PFSK-1 (cell line): ENCODE results near the gene EML4.

Source experiments
- FOXP2 ChIP-seq: optimal IDR thresholded peaks from 2 replicates; pipeline ENCODE3; 2011; ENCODE audit warnings: borderline replicate concordance, control low read depth, inconsistent platforms; ENCODE audit not compliant: insufficient read depth; ENCODE audit errors: extremely low read length, extremely low read depth
- POLR2AphosphoS5 ChIP-seq: IDR thresholded peaks from 2 replicates; pipeline ENCODE4 v1.6.1; 2012; ENCODE audit warnings: low read depth, mild to moderate bottlenecking, control low read depth, low read length, moderate library complexity
- SIN3A ChIP-seq: IDR thresholded peaks from 2 replicates; pipeline ENCODE4 v1.6.1; 2012; ENCODE audit warnings: mild to moderate bottlenecking, low read length, moderate library complexity, borderline replicate concordance; ENCODE audit not compliant: insufficient read depth
- TAF1 ChIP-seq: IDR thresholded peaks from 2 replicates; pipeline ENCODE4 v1.6.1; 2012; ENCODE audit warnings: low read length, control low read depth, borderline replicate concordance; ENCODE audit not compliant: insufficient read depth
- TF ChIP-seq, protein P1 (sequence below), 2 experiments: IDR thresholded peaks; 2 replicates each; pipeline versions ENCODE4 v1.6.1 to v1.8.0; 2011 to 2012; ENCODE audit warnings: low read depth in 2 of 2, low read length in 2 of 2, control low read depth in 1 of 2, inconsistent platforms in 1 of 2, mild to moderate bottlenecking in 1 of 2, moderate library complexity in 1 of 2; ENCODE audit not compliant: insufficient read depth in 1 of 2

Gene EML4

DNA sequence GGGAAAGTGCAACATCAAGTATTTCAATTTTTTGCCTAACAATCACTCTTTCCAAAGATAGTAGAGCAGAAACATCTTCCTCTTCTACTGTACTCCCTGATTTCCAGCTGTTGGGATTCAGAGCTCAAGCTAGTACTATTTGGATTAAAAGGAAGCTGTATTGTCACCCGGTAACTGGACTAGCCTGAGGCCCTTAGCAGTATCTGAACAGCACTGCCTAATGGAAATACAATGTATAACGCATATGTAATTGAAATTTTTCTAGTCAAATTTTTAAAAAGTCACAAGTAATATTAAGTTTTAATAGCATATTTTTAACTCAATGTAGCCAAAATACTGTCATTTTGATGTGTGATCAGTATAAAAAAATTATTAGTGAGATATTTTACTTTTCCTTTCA, 105.7 kb downstream of the EML4 start:
- TF ChIP-seq, protein P1, sequence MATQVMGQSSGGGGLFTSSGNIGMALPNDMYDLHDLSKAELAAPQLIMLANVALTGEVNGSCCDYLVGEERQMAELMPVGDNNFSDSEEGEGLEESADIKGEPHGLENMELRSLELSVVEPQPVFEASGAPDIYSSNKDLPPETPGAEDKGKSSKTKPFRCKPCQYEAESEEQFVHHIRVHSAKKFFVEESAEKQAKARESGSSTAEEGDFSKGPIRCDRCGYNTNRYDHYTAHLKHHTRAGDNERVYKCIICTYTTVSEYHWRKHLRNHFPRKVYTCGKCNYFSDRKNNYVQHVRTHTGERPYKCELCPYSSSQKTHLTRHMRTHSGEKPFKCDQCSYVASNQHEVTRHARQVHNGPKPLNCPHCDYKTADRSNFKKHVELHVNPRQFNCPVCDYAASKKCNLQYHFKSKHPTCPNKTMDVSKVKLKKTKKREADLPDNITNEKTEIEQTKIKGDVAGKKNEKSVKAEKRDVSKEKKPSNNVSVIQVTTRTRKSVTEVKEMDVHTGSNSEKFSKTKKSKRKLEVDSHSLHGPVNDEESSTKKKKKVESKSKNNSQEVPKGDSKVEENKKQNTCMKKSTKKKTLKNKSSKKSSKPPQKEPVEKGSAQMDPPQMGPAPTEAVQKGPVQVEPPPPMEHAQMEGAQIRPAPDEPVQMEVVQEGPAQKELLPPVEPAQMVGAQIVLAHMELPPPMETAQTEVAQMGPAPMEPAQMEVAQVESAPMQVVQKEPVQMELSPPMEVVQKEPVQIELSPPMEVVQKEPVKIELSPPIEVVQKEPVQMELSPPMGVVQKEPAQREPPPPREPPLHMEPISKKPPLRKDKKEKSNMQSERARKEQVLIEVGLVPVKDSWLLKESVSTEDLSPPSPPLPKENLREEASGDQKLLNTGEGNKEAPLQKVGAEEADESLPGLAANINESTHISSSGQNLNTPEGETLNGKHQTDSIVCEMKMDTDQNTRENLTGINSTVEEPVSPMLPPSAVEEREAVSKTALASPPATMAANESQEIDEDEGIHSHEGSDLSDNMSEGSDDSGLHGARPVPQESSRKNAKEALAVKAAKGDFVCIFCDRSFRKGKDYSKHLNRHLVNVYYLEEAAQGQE (IDR thresholded peaks at IDR 0.05; ENCODE audit: insufficient read depth in 1 of 2, low read depth in 2 of 2, low read length in 2 of 2): no peak
- TF ChIP-seq SIN3A: no peak
- no peak for TF ChIP-seq FOXP2
- no peak for TF ChIP-seq POLR2AphosphoS5
- TF ChIP-seq TAF1: no peak

DNA sequence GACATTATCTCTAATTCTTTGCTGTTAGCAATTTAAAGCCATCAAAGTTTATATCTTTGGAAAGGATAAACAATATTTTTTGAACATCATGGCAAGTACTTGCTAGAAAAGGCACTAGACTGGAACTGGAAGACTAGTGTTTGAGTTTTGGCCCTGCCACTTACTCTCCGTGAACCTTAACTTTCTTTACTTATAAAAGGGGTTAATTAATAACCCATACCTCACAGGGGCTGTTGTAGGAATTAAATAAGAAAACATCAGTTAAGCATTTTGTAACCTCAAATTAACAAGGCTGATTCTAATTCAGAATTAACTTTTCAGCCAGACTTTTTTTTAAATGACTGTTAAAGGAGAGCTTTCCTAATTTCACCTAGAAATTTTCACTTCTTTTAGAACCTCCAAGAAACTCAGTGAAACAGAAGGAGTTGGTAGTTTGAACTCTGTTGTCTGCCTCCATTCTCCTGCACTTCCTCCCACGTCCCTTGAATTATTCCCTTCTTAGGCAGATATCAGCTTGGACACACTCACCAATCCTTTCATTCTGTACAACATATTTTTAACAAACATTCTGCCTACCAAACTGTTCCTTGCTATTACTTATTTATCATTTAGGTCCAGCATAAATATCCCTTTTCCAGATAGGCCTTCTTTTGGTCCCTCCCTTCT, 112.4 kb downstream of the EML4 start:
- TF ChIP-seq TAF1: no peak
- TF ChIP-seq, protein P1 (IDR thresholded peaks at IDR 0.05; ENCODE audit: insufficient read depth in 1 of 2, low read depth in 2 of 2, low read length in 2 of 2): no peak
- no peak for TF ChIP-seq POLR2AphosphoS5
- no peak for TF ChIP-seq FOXP2
- no peak for TF ChIP-seq SIN3A

DNA sequence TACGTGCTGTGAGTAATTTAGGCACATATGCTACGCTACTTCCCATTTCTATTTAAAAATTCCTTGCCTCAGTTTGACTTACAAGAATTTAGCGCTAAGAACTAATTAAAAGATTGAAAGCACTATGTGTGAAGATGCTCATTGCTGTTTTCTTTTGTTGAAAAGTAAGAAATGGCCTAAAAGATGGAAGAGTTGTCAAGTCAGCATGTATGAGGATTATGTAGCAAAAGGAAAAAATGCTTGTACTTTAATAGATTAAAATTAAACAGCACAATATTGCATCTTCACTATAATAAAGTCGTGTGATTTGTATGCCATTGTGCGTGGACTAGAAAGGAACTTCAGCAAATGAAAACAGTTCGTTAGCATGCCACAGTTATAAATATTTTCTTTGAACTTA, 114.9 kb downstream of the EML4 start:
- TF ChIP-seq FOXP2 (no peak), POLR2AphosphoS5 (no peak), SIN3A (no peak)

DNA sequence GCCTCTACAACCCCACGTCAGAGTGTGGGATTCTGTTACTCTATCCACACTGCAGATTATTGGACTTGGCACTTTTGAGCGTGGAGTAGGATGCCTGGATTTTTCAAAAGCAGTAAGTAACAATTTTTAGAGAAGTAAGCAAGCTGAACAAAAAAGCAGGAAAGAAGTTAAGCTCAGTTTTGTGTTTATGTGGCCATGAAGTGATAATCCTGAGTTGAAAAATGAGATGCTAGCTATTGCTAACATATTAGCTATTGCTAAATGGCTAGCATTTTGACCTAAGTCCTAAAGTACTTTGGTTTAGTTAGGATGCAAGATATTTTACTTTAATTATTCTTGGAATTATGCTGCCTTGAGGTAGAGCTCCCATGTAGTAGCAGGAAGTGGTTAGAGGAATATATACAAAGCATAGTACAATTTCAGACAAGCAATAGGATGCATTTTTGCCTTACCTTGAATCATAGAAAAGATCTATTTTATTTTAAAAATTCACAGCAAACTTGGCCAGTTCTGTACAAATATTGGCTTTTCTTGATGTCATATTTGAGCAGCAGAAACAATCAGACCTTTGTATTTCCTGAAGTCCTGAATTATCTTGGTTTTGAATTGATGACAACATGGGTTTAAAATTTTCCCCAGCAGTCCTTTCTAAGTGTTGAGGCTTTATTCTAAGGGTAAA, 117.3 kb downstream of the EML4 start:
- TF ChIP-seq TAF1: no peak
- TF ChIP-seq POLR2AphosphoS5: no peak
- TF ChIP-seq, protein P1 (IDR thresholded peaks at IDR 0.05; ENCODE audit: insufficient read depth in 1 of 2, low read depth in 2 of 2, low read length in 2 of 2): no peak
- no peak for TF ChIP-seq SIN3A
- TF ChIP-seq FOXP2: no peak

DNA sequence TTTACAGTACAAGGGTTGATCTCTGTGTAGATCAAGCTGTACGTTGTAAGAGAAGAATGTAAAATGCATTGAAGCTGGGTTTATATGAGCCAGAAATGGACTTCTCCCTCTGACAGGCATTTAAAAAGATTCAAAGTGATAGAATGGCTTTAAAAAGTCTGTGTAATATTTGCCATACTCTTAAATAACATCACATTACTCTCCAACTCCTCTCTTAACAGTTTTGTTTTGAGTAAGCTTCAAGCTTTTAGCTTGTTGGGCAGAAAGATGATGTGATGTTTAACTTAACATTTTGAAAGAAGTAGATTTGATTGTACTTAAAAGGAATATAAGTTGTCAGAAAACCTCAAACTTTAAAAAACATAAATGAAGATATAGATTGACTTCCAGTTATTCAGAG, 119.7 kb downstream of the EML4 start:
- TF ChIP-seq SIN3A (no peak), POLR2AphosphoS5 (no peak), TAF1 (no peak), FOXP2 (no peak)
- TF ChIP-seq, protein P1 (IDR thresholded peaks at IDR 0.05; ENCODE audit: insufficient read depth in 1 of 2, low read depth in 2 of 2, low read length in 2 of 2): no peak
